ENCODE measurements around the gene YRDC. TPM values are rescaled to one million over a fixed set of nuclear protein-coding genes. Genes with fewer than 3 reads are reported as not detected.

The YRDC gene
- total RNA-seq, 1 experiment from 2014 or later, result 41.8 TPM

- H4K20me1 ChIP-seq (ENCODE audit: low read length), result no peaks in the 10 kb centered on the region
- TF ChIP-seq CTCF (conservative IDR thresholded peaks at IDR 0.05; ENCODE audit: low read depth, low read length) (no peak), EZH2 (IDR thresholded peaks at IDR 0.05; ENCODE audit: low read length, unreplicated experiment) (no peak), EZH2phosphoT487 (IDR thresholded peaks at IDR 0.05; ENCODE audit: borderline replicate concordance, low read length) (no peak)
- ChIA-PET POLR2A (ENCODE audit: unreplicated experiment) (no interaction called here), CTCF (interaction anchor here (0.7 kb wide), 1 partner anchor 46 kb away, joined by 13 read pairs; no protein-coding TSS in a partner anchor)
- BruUV-seq (replicated peaks), result no TSS peak
- intact Hi-C loops (cut with micrococcal nuclease), result no loop called here
- H3K36me3 ChIP-seq (ENCODE audit: low read depth, low read length), result peaks cover 4% of the 10 kb centered on the region; the same call in 1 of the 2 replicates
- H3K4me1 ChIP-seq (ENCODE audit: insufficient read depth, low read length), result peaks cover 16% of the 10 kb centered on the region
- H3F3A ChIP-seq (ENCODE audit: low read length, unreplicated experiment), result no peaks in the 10 kb centered on the region
- H3K9ac ChIP-seq (ENCODE audit: low read length), result no peak overlapping the region
- no peak for ATAC-seq
- H3K4me3 ChIP-seq (ENCODE audit: low read length), result no peak overlapping the region
- no peak overlapping the region for H2AFZ ChIP-seq (ENCODE audit: low read length)
- no peak overlapping the region for H3K4me2 ChIP-seq (ENCODE audit: low read length)
- no peak overlapping the region for H3K27ac ChIP-seq (ENCODE audit: low read length)
- no peaks in the 10 kb centered on the region for H3K27me3 ChIP-seq (ENCODE audit: low read length)
- no peaks in the 10 kb centered on the region for H3K9me2 ChIP-seq (replicated peaks; ENCODE audit: low read length)
- DNase-seq, result no peak
- H3K79me2 ChIP-seq (ENCODE audit: low read length), result peaks cover 7% of the 10 kb centered on the region; the same call in 1 of the 2 replicates
- no peaks in the 10 kb centered on the region for H3K9me3 ChIP-seq (ENCODE audit: low read length)
Observed at GRCh38 chr1:37814252-37814651, 6.2 kb upstream of the YRDC start.

GRCh38 chr1:37813529-37814145 is 5.6 kb upstream of the YRDC start:
- H3K36me3 ChIP-seq (ENCODE audit: low read depth, low read length), result peaks cover 4% of the 10 kb centered on the region; the same call in 1 of the 2 replicates
- ChIA-PET CTCF (interaction anchor here (0.7 kb wide), 1 partner anchor 46 kb away, joined by 13 read pairs; no protein-coding TSS in a partner anchor), POLR2A (ENCODE audit: unreplicated experiment) (no interaction called here)
- no peak for DNase-seq
- ATAC-seq, result no peak
- intact Hi-C loops (cut with micrococcal nuclease), result no loop called here
- H3K4me3 ChIP-seq (ENCODE audit: low read length), result no peak overlapping the region
- H3K9me2 ChIP-seq (replicated peaks; ENCODE audit: low read length), result no peaks in the 10 kb centered on the region
- no peak overlapping the region for H3K27ac ChIP-seq (ENCODE audit: low read length)
- no peaks in the 10 kb centered on the region for H4K20me1 ChIP-seq (ENCODE audit: low read length)
- no peaks in the 10 kb centered on the region for H3K27me3 ChIP-seq (ENCODE audit: low read length)
- no TSS peak for BruUV-seq (replicated peaks)
- no peak overlapping the region for H3K9ac ChIP-seq (ENCODE audit: low read length)
- peaks cover 12% of the 10 kb centered on the region; the same call in 1 of the 2 replicates for H3K79me2 ChIP-seq (ENCODE audit: low read length)
- H3K4me1 ChIP-seq (ENCODE audit: insufficient read depth, low read length), result peaks cover 21% of the 10 kb centered on the region
- TF ChIP-seq EZH2phosphoT487 (IDR thresholded peaks at IDR 0.05; ENCODE audit: borderline replicate concordance, low read length), result no peak
- no peak for TF ChIP-seq EZH2 (IDR thresholded peaks at IDR 0.05; ENCODE audit: low read length, unreplicated experiment)
- TF ChIP-seq CTCF (conservative IDR thresholded peaks at IDR 0.05; ENCODE audit: low read depth, low read length), result no peak
- no peaks in the 10 kb centered on the region for H3K9me3 ChIP-seq (ENCODE audit: low read length)
- no peak overlapping the region for H2AFZ ChIP-seq (ENCODE audit: low read length)
- no peaks in the 10 kb centered on the region for H3F3A ChIP-seq (ENCODE audit: low read length, unreplicated experiment)
- H3K4me2 ChIP-seq (ENCODE audit: low read length), result no peak overlapping the region

GRCh38 chr1:37811027-37811655 is 3.1 kb upstream of the YRDC start:
- H3K9ac ChIP-seq (ENCODE audit: low read length), result no peak overlapping the region
- peak overlapping the region; percentile 34 for H3K4me2 ChIP-seq (ENCODE audit: low read length)
- no TSS peak for BruUV-seq (replicated peaks)
- intact Hi-C loops (cut with micrococcal nuclease), result loop anchor here (1.0 kb wide), 1 partner anchor 48 kb away; the partner anchor contains the start of gene MTF1
- no peaks in the 10 kb centered on the region for H3F3A ChIP-seq (ENCODE audit: low read length, unreplicated experiment)
- peaks cover 9% of the 10 kb centered on the region for H4K20me1 ChIP-seq (ENCODE audit: low read length)
- ATAC-seq (peak; percentile 8; the same call in 1 of the 2 replicates), DNase-seq (peak; percentile 83)
- H3K27ac ChIP-seq (ENCODE audit: low read length), result peak overlapping the region; percentile 47
- ChIA-PET POLR2A (ENCODE audit: unreplicated experiment) (no interaction called here), CTCF (no interaction called here)
- no peak overlapping the region for H2AFZ ChIP-seq (ENCODE audit: low read length)
- H3K9me3 ChIP-seq (ENCODE audit: low read length), result no peaks in the 10 kb centered on the region
- TF ChIP-seq EZH2phosphoT487 (IDR thresholded peaks at IDR 0.05; ENCODE audit: borderline replicate concordance, low read length) (no peak), CTCF (conservative IDR thresholded peaks at IDR 0.05; ENCODE audit: low read depth, low read length) (peak; percentile 89)
- H3K4me1 ChIP-seq (ENCODE audit: insufficient read depth, low read length), result peaks cover 27% of the 10 kb centered on the region
- H3K9me2 ChIP-seq (replicated peaks; ENCODE audit: low read length), result no peaks in the 10 kb centered on the region
- H3K4me3 ChIP-seq (ENCODE audit: low read length), result no peak overlapping the region
- peaks cover 10% of the 10 kb centered on the region; the same call in 1 of the 2 replicates for H3K36me3 ChIP-seq (ENCODE audit: low read depth, low read length)
- no peaks in the 10 kb centered on the region for H3K27me3 ChIP-seq (ENCODE audit: low read length)
- peaks cover 28% of the 10 kb centered on the region for H3K79me2 ChIP-seq (ENCODE audit: low read length)

All from PC-3 (cell line).